Activated T-helper 1 cell treated with Interleukin-2 at 50 U/mL for 16 hours (primary cell): ENCODE data around the gene ANGPTL2.

Source experiments
- DNase-seq: peaks from one replicate; pipeline ENCODE4 v3.0.0-alpha.2; 2020; ENCODE audit warnings: low read depth

The ANGPTL2 gene

GRCh38 chr9:127116957-127117356 lies 5.5 kb downstream of the ANGPTL2 start:
- no peak for DNase-seq

DNA sequence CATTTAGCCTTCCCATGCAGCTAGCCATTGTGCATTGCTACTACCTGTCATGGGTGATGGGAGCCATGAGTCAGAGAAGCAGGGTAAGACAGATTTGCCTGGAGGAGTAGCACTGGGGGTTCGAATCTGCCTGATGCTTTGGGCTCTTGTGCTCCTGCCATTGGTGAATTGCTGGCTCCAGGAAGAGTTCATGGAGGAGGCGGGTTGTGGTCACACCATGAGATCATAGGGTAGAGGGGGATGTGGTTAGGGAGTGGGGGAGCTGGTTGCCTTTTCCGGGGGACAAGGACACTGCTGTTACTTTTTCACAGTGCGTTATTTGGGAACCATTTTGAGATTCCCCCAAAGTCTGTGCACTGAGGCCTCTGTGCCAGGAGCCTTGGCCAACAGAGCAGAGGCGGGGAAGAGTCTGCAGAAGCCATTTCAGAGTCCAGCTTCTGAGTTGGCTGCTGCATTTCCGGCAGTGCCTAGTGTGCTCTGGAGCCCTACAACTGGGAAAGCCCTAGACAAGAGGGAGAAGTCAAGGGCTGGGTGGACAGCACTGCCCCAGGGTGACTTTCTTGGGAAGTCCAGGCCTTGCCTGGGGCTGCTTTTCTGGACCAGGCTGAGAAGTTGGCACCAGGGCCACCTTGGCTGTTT lies 6.2 kb downstream of the ANGPTL2 start:
- DNase-seq = no peak

GRCh38 chr9:127114606-127115005 lies 7.8 kb downstream of the ANGPTL2 start:
- no peak for DNase-seq

DNA sequence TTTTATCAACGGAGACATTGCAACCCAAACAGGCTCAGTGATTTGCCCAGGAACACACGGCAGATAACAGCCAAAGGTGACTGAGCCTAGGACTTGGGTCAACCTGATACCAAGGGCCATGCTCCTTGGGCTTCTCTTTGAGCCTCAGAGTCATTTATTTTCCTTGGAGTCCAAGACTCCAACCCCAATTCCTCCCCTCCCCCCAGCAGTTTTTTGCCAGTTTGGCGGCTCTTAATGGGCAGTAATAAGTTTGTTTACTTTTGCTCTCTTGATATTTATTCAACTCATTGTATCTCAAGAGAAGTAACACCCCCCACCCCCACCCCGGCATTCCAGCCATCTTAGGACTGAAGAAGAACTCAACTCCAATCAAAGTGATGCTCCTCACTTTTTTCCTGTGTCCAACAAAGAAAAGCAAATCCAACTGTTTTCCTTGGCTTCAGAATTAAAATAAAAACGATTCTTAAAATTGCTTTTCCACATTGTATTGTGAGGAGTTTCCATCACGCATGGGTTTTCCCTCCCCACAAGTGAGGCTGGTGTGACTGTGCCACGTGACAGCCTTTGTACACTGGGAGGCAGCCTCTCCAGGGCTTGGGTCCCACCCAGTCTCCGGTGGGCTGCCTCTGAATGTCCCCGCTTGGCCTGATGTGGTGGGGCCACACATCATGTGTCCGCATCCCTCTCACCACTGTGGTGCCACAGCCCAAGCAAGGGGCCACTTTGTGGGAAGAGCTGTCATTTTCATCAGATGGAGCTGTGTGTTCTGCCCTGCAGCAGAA lies 9.1 kb downstream of the ANGPTL2 start:
- no peak for DNase-seq

DNA sequence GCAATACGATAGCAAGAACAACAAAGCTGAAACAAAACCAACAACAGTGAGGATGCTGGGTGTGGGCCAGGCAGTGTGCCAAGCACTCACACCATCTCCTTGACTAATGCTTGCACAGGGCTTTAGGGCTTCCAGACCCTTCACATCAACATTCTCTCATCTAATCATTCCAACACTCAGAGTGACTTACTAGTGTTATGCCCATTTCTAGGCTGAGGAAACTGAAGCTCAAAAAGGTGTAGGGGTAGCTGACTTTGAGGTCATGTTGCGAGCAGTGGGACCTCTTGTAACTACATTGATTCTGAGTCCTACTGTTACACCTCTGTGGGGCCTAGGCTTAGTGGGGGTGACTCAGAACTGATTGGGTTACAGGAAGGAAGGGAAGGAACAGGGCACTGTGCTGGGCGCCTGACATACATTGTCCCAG lies 9.7 kb downstream of the ANGPTL2 start:
- DNase-seq = no peak

- DNase-seq = no peak
These were observed 10.4 kb downstream of the ANGPTL2 start for GRCh38 chr9:127112056-127112455.

GRCh38 chr9:127109212-127109711 lies 13.2 kb downstream of the ANGPTL2 start:
- DNase-seq = no peak

DNA sequence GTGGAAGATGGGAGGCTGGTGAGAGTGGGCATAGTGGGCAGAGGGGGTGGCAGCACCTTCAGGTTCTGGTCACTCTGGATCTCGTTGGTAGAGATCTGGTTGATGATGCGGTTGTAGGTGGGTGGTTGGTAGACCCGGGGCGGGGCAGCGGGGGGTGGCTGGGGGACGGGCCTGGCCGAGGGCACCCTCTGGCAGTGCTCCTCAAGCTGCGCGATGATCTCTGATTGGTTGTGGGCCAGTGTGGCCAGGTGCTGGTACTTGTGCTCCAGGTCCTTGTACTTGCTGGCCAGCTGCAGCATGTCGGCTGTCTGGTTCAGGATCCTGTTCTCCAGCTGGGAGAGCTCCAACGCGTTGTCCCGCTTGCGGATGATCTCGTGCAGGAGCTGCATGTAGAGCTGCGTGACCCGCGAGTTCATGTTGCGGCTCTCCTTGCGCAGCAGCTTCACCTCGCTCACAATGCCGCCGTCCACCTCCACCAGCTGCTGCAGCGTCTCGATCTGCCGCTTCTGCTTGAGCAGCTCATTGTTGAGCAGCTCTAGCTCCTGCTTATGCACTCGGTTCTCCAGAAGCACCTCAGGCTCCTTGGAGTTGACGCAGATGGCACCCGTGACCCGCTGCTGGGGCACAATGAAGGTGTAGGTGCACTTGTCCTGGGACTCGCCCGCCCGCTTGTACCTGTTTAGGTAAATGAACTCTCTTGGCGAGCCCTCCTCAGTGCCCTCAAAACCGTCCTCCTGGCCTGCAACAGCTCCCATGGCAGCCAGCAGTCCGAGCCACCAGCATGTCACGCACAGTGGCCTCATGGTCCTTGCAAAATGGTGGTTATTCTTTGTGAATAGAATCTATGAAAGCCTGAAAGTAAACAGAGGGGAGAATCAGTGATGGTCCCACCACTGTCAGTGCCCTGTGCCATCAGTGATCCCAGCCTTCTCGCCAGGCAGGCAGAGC lies 14.2 kb downstream of the ANGPTL2 start:
- DNase-seq = no peak

DNA sequence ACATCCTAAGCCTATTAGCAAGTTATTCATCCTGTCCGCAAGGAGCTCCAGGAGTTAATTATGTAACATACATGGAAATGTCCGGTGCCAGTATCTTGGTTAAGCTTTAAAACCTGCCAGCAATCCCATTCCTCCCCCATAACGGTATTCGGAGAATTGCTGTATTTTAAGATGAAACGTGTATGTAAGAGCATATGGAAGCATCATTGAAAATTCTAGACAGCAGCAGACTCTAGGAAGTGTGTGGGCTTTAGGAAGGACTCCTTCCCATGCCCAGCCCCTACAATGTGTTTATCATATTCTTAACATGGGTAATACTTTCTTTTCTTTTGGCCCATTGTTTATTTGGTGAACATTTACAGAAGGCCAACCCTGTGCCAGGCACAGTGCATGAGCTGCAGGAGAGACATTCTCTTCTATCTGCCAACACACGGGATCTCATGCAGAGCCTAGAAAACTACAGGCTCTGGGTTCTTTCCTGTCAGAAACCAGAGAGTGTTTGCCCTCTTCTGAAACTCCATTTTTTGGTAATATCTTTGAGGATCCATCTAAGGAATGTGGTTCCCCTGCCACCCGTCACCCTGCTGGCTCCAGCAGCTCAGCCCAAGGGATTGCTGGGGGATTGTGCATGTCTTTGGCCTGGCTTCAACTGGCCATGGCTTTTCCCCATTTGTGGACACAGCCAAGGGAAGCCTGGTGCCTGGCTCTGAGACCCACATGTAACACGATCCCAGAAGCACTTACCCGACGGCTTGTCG lies 15.1 kb downstream of the ANGPTL2 start:
- no peak for DNase-seq

DNA sequence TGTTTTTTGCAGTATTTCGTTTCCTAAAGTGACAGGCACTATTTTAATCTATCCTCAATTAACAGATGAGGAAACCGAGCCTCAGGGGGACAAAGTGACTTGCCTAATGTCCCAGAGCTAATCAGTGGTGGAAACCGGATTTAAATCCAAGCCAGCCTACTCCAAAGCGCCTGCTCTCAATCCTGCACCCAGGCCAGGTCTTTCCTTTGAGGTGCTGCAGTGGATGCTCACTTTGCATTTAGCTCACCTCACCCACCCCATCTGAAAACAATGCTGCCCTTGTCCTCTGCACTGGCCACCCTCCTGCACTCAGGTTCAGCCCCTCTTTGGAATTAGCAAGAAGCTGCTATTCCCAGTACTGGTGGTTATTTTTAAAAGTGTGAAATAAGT lies 16.0 kb downstream of the ANGPTL2 start:
- no peak for DNase-seq

DNA sequence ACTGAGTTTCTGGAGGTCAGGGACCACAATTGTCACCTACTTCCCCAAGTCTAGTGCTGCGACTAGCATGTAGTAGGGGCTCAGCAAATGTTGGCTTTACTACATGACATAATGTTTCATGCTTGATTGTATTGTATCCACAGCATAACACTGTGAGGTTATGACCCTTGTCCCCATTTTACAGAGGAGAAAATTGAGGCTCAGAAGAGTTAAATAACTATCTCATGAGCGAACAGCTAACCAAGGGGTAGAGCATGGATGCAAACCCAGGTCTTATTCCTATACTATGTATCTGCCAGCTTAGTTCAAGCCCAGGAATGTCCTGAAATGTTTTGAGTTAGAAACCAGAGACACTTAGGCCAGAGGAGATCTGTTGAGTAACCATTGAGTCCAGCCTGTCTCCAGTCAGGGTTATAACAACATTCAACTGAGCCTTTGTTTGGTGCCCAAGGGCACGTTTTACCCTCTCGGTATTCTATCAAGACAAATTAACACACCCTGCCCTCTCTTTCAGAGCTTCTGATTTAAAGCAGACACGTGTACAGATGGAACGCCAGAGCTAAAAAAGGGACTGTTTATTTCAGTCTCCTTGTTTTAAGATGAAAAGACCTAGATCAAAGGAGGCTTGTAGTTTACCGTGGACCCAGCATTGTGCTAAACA lies 16.5 kb downstream of the ANGPTL2 start:
- DNase-seq = no peak

DNA sequence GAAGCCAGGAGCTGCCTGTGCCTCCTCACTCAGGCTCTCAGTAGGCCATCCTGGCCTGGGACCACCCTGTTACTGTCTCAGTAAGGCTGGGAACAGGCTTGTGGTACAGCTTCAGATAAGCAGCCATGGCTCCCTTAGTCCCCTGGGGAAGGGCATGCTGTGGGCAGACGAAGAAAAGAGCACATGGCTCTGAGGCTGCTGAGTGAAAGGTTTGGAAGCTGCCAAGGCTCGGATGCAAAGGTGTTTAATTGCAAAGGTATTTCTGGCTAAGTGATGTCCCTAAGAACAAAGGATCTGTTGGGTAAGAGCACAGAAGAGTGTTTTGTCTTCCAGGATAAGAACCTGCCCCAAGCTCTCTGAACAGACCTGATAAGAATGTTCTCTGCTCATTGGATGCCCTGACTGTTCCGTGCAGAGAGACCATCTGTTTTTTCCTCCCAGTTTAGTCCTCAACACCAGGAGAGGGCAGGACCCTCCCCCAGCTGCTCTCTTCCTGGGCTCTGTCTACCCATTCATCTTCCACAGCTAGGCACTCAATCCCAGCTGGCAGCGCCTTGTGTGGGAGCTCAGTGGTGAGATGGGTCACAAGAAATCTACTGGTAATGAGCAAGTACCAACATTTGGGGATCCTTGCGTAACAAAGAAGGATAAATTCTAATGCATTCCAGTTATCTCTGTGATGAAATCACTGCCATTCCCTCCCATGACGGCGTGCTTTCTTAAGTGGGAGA lies 17.7 kb downstream of the ANGPTL2 start:
- DNase-seq = no peak

GRCh38 chr9:127102788-127103187 lies 19.6 kb downstream of the ANGPTL2 start:
- no peak for DNase-seq

DNA sequence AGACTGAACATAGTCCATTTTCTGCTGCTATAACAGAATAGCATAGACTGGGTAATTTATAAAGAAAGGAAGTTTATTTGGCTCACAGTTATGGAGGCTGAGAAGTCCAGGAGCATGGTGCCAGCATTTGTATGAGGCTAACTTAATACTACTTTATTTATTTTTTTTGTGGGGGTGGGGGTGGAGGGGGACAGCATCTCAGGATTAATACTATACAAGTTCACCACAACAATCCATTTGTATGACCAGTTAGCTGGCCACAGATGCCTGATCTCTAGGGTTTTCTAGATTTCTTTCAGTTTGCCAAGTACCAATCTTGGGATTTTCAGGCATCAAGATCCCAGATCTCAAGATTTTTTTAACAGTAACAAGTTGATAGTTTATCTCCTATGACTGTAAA lies 20.3 kb downstream of the ANGPTL2 start:
- DNase-seq = no peak

GRCh38 chr9:127099664-127100063 lies 22.8 kb downstream of the ANGPTL2 start:
- DNase-seq = no peak

GRCh38 chr9:127098916-127099553 lies 23.4 kb downstream of the ANGPTL2 start:
- no peak for DNase-seq

DNA sequence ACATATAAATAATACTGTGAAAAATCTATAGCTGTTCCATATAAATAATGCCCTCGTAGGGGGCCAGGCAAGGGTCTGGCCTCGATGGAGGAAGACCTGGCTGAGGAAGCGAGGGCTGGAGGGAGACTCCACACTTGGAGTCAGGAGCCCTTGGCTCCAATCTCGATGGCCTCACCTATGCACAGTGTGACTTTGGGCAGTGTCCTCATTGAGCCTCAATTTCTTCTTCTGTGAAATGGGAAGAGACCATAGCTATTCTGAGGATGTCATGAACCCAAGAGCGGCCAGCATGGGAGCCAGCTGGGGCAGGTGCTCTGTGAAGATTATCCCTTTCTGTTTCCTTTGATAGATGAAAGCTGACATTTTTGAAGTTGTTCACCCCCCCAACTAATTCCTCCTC lies 24.8 kb downstream of the ANGPTL2 start:
- no peak for DNase-seq

GRCh38 chr9:127096208-127096607 lies 26.2 kb downstream of the ANGPTL2 start:
- no peak for DNase-seq

DNA sequence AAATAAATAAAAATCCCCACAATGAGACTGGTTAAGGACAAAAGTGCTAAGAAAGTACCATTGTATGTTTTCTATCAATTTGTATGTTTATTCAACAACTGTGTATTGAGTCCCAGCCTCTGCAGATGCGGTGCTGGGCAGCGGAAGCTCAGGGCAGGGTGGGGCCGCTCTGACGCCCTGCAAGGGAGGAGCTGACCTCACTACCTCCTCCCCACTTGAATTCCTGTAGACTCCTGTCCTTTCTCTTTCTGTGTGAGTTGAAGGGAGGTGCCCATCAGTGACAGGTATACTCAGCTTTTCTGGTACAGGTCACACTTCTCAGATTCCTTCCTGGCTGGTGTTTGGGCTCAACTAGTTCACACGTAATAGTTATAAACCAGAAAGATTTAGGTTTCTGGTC lies 27.0 kb downstream of the ANGPTL2 start:
- no peak for DNase-seq
